GM12875 (cell line): Measurements from ENCODE around the gene TEX26.

Source experiments
- H3K4me3 ChIP-seq: one replicate; pipeline ENCODE4 v1.5.1; 2011; ENCODE audit warnings: low read depth, low read length, control low read depth
- CTCF ChIP-seq: IDR thresholded peaks from 2 replicates; pipeline ENCODE4 v1.5.1; 2011; ENCODE audit warnings: low read depth, mild to moderate bottlenecking, control low read depth, inconsistent platforms, low read length, moderate library complexity, borderline replicate concordance; ENCODE audit not compliant: insufficient read depth

TEX26 gene

GRCh38 chr13:31000889-31001288 is 68.4 kb downstream of the TEX26 start:
- no peak for TF ChIP-seq CTCF
- H3K4me3 ChIP-seq = no peak overlapping the region

DNA sequence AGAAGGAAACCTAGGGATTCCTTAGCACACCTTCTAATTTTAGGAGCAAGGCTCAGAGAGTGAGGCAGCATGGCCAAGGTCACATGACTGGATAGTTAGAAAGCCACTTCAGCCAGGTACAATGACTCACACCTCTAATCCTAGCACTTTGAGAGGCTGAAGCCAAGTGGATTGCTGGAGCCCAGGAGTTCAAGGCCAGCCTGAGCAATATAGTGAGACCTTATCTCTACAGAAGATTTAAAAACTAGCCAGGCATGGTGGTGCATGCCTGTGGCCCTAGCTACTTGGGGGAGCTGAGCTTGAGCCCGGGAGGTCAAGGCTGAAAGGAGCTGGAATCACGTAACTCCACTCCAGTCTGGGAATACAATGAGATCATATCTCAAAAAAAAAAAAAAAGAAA is 69.2 kb downstream of the TEX26 start:
- H3K4me3 ChIP-seq = no peak overlapping the region
- TF ChIP-seq CTCF = no peak

DNA sequence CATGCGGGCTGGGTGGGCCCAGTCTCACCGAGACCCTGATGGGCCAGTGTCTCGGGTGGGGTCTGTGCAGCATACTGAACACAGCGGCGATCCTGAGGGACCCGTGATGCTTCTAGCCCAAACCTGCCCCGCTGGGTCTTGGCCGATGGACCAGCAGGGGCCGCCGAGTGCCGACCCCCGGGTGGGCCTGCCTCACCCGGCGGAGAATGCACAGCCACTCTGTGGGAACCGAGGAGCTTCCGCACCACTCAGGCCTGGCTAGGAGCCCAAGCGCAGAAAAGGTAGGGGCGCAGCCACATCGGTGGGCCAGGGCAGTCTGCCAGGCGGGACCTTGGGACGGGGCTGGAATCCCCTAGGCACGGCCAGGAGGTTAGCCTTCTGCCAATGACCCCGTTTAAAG is 72.6 kb downstream of the TEX26 start:
- no peak for TF ChIP-seq CTCF

GRCh38 chr13:31007417-31007816 is 75.0 kb downstream of the TEX26 start:
- no peak for TF ChIP-seq CTCF
- H3K4me3 ChIP-seq = no peak overlapping the region

More for the DNA sequence above, 72.6 kb downstream of the TEX26 start:
- H3K4me3 ChIP-seq = no peak overlapping the region

DNA sequence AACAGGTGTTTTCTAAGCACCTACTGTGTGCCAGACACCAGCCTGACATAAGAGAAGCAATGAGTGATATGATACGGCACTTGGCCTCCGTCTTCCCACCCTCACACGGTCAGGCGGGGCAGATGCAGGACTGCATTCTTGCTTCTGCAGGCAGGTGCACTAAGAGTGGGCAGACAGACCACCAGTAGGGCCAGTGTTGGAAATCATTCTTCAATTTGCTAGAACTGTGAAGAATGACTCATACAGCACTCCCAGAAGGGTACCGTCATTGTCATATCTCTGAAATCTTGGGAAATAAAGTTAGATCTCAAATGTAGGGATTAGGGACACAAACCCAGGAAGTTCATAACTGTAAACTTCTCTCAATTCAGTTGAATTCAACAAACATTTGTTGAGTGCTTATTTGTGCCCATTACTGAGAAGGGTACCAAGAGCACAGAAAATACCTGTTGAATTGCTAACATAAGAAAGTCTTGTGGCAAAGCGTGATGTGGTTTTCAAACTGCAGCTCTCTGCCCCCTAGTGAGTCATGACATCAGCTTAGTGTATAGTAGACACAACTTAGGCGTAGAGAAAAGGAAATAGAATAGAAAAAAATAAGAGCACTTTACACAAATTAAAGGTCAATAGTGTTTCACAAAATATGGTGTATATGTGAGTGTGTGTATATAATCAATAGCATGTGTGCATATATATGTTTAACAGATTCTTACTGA is 76.1 kb downstream of the TEX26 start:
- no peak for TF ChIP-seq CTCF
- no peak overlapping the region for H3K4me3 ChIP-seq

DNA sequence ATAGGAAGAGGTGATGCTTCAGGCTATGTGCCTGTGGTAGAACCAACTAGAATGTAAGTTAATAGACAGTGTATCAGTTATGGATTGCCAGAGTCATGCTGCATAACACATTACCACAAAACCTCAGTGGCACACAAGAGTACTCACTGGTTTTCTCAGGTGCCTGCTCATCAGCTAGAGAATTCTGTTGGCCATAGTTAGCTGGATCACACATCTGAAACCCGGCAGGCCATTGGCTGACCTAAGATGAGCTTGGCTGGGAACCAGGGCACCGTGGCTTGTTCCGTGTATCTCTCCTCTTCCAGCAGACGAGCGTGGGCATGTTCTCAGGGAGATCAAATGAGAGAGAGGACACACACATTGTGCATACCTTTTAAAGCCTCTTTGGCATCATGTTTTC is 76.7 kb downstream of the TEX26 start:
- TF ChIP-seq CTCF = no peak
- H3K4me3 ChIP-seq = no peak overlapping the region

- TF ChIP-seq CTCF = no peak
- no peak overlapping the region for H3K4me3 ChIP-seq
Observed at GRCh38 chr13:31010296-31010695, 77.8 kb downstream of the TEX26 start.
